Measurements from ENCODE around the gene SFXN3. TPM values are rescaled to one million over a fixed set of nuclear protein-coding genes. Genes with fewer than 3 reads are reported as not detected.
A peak's percentile ranks its signal among the peaks of the same experiment; 100 is the strongest.

SFXN3 gene
- total and polyA plus RNA-seq, 2 of the 13 experiments (the other 11 are each of a cell fraction or from before 2014, with no cell fraction given): 16.8 to 71.5 TPM

DNA sequence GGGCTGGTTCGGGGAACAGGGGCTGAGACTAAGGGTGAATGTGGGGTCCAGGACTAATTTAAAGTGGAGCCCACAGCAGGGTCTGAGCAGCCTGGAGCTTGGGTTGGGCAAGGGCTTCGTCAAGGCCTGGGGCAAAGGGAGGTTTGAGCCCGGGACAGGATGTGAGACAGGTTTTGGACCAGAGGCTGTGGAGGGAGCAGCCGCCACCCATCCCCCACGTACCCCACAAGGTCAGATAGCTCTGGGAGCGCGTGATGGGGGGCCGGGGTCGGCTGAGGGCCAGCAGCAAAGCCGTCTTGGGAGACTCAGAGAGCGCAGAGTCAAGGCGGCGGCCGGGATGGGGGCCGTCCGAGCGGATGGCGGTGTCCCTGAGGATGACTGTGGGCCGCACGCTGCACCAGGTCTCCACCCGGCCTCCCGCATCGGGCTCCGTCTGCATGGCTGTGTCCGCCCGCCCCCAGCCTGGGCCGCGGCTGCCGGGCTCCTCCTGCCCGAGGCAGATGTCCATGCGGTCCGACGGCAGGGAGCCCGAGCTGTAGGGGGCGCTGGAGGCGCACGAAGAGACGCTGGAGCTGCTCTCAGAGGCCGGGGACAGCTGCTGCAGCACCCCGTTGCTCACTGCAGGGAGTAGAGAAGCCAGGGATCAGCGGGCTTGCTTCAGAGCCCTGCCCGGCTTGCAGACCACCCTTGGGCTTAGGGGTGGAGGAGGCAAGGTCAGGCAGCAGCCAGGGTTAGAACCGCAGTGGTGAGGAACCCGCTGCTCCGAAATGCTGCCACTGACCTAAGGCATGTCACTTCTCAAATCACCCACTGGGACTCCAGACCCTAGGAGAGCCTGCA lies 12.2 kb upstream of the SFXN3 start (continued):
- TF ChIP-seq NCOR1 (IDR thresholded peaks at IDR 0.05; ENCODE audit: borderline replicate concordance, low read length) (no peak), SRSF4 (IDR thresholded peaks at IDR 0.05; ENCODE audit: low read depth, low read length, poor library complexity, severe bottlenecking) (no peak), GATAD2A (CRISPR knock-in tag; IDR thresholded peaks at IDR 0.05) (0 out of 2 replicates have a peak, but pooled peaks have one; percentile 24), ZNF841 (CRISPR knock-in tag; IDR thresholded peaks at IDR 0.05; ENCODE audit: borderline replicate concordance) (no peak), MAZ (IDR thresholded peaks at IDR 0.05; ENCODE audit: borderline replicate concordance, low read depth, low read length) (no peak), MAZ (CRISPR knock-in tag; IDR thresholded peaks at IDR 0.05; ENCODE audit: low read depth) (peak; percentile 80), ZNF530 (CRISPR knock-in tag; IDR thresholded peaks at IDR 0.05; ENCODE audit: low read depth) (no peak), NFRKB (IDR thresholded peaks at IDR 0.05) (no peak), ISL2 (CRISPR knock-in tag; IDR thresholded peaks at IDR 0.05) (no peak), CC2D1A (CRISPR knock-in tag; IDR thresholded peaks at IDR 0.05) (no peak), ZNF644 (CRISPR knock-in tag; IDR thresholded peaks at IDR 0.05; ENCODE audit: low read depth) (no peak), NFYB (CRISPR knock-in tag; IDR thresholded peaks at IDR 0.05) (no peak), POGZ (CRISPR knock-in tag; IDR thresholded peaks at IDR 0.05) (peak; percentile 50)
- TF ChIP-seq, protein P1, sequence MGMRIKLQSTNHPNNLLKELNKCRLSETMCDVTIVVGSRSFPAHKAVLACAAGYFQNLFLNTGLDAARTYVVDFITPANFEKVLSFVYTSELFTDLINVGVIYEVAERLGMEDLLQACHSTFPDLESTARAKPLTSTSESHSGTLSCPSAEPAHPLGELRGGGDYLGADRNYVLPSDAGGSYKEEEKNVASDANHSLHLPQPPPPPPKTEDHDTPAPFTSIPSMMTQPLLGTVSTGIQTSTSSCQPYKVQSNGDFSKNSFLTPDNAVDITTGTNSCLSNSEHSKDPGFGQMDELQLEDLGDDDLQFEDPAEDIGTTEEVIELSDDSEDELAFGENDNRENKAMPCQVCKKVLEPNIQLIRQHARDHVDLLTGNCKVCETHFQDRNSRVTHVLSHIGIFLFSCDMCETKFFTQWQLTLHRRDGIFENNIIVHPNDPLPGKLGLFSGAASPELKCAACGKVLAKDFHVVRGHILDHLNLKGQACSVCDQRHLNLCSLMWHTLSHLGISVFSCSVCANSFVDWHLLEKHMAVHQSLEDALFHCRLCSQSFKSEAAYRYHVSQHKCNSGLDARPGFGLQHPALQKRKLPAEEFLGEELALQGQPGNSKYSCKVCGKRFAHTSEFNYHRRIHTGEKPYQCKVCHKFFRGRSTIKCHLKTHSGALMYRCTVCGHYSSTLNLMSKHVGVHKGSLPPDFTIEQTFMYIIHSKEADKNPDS (CRISPR knock-in tag; IDR thresholded peaks at IDR 0.05): no peak
- TF ChIP-seq, protein P2, sequence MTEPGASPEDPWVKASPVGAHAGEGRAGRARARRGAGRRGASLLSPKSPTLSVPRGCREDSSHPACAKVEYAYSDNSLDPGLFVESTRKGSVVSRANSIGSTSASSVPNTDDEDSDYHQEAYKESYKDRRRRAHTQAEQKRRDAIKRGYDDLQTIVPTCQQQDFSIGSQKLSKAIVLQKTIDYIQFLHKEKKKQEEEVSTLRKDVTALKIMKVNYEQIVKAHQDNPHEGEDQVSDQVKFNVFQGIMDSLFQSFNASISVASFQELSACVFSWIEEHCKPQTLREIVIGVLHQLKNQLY (CRISPR knock-in tag; IDR thresholded peaks at IDR 0.05): peak; percentile 60; the same call in 1 of the 2 replicates
- TF ChIP-seq, protein P3, sequence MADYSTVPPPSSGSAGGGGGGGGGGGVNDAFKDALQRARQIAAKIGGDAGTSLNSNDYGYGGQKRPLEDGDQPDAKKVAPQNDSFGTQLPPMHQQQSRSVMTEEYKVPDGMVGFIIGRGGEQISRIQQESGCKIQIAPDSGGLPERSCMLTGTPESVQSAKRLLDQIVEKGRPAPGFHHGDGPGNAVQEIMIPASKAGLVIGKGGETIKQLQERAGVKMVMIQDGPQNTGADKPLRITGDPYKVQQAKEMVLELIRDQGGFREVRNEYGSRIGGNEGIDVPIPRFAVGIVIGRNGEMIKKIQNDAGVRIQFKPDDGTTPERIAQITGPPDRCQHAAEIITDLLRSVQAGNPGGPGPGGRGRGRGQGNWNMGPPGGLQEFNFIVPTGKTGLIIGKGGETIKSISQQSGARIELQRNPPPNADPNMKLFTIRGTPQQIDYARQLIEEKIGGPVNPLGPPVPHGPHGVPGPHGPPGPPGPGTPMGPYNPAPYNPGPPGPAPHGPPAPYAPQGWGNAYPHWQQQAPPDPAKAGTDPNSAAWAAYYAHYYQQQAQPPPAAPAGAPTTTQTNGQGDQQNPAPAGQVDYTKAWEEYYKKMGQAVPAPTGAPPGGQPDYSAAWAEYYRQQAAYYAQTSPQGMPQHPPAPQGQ (CRISPR knock-in tag; IDR thresholded peaks at IDR 0.05; ENCODE audit: borderline replicate concordance): no peak
- TF ChIP-seq, protein P4, sequence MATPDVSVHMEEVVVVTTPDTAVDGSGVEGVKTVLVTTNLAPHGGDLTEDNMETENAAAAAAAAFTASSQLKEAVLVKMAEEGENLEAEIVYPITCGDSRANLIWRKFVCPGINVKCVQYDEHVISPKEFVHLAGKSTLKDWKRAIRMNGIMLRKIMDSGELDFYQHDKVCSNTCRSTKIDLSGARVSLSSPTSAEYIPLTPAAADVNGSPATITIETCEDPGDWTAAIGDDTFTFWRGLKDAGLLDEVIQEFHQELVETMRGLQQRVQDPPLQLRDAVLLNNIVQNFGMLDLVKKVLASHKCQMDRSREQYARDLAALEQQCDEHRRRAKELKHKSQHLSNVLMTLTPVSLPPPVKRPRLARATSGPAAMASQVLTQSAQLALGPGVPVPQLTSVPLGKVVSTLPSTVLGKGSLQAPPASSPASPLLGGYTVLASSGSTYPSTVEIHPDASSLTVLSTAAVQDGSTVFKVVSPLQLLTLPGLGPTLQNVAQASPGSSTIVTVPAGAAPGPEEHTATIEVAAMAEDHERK (CRISPR knock-in tag; IDR thresholded peaks at IDR 0.05; ENCODE audit: low read depth): no peak
